Parathyroid adenoma (tissue), 2 donors: ENCODE results near the gene CNTD1.
A peak's percentile ranks its signal among the peaks of the same experiment; 100 is the strongest.
"Not testable (repeated sequence)": the region's sequence is repeated elsewhere in the genome, so short reads cannot be mapped to it uniquely, and the experiment has no call there.

Source experiments
- H2AFZ ChIP-seq: fragments of 300-600 bp; sonication (generic); one replicate; pipeline ENCODE4 v1.7.0; 2017; ENCODE audit warnings: antibody characterized with exemption, mild to moderate bottlenecking
- H3K27ac ChIP-seq: fragments of 300-600 bp; sonication (generic); one replicate; pipeline ENCODE4 v1.7.0; 2017
- H3K27me3 ChIP-seq: fragments of 300-600 bp; sonication (generic); one replicate; pipeline ENCODE4 v1.7.0; 2017; ENCODE audit warnings: low read length; ENCODE audit not compliant: control insufficient read depth, insufficient read depth
- H3K36me3 ChIP-seq: fragments of 300-600 bp; sonication (generic); one replicate; pipeline ENCODE4 v1.7.0; 2017; ENCODE audit warnings: low read length; ENCODE audit not compliant: control insufficient read depth, insufficient read depth
- H3K4me1 ChIP-seq: fragments of 300-600 bp; sonication (generic); one replicate; pipeline ENCODE4 v1.7.0; 2017; ENCODE audit warnings: control low read depth
- H3K4me2 ChIP-seq: fragments of 300-600 bp; sonication (generic); one replicate; pipeline ENCODE4 v1.7.0; 2017; ENCODE audit warnings: low read length
- H3K4me3 ChIP-seq: fragments of 300-600 bp; sonication (generic); one replicate; pipeline ENCODE4 v1.7.0; 2017; ENCODE audit warnings: low read depth, low read length
- H3K79me2 ChIP-seq: fragments of 300-600 bp; sonication (generic); one replicate; pipeline ENCODE4 v1.7.0; 2017; ENCODE audit warnings: control low read depth
- H3K9ac ChIP-seq: fragments of 300-600 bp; sonication (generic); one replicate; pipeline ENCODE4 v1.7.0; 2017; ENCODE audit warnings: mild to moderate bottlenecking
- H3K9me3 ChIP-seq: fragments of 300-600 bp; sonication (generic); one replicate; pipeline ENCODE4 v1.7.0; 2017; ENCODE audit warnings: low read length; ENCODE audit not compliant: control insufficient read depth
- TF ChIP-seq, protein P1 (sequence below): fragments of 300-600 bp; sonication (generic); IDR thresholded peaks from one replicate; pipeline ENCODE4 v1.7.0; 2017; ENCODE audit warnings: antibody characterized with exemption, mild to moderate bottlenecking
- donor health status: primary hyperparathyroidism.

Gene CNTD1

DNA sequence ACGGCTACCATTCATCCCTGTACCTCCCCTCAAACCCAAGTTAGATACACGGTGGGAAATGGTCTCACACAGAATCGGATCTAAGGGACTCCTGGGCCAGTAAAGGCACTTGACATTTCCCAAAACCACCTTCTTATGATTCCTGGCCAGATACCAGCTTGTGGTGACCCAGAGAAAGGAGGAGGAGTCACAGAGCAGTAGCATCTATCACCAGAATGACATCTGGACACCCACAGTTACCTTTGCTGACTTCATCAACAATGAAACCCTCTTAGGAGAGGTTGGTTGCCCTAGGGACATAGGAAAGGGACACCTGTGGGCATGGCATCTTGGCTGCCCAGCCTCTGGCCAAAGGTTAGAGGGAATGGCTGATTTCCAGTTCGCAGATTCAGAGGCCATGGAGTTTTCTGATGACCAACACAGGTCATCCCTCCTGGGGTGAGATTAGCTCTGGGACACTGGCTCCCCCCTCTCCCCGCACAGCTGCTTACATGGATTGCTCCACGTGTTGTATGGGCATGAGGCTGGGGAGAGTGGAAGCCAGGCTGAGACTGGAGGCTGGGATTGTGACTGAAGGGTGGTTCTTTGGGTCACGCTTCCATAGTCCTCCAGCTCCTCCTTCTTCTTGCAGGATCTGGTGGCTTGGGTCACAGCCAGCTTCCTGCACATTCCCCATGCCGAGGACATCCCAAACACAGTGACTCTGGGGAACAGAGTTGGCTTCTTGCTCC is 51.0 kb downstream of the CNTD1 start:
- Histone ChIP-seq H3K4me1 (no peaks in the 10 kb centered on the region), H3K9ac (no peak overlapping the region)
- TF ChIP-seq, protein P1, sequence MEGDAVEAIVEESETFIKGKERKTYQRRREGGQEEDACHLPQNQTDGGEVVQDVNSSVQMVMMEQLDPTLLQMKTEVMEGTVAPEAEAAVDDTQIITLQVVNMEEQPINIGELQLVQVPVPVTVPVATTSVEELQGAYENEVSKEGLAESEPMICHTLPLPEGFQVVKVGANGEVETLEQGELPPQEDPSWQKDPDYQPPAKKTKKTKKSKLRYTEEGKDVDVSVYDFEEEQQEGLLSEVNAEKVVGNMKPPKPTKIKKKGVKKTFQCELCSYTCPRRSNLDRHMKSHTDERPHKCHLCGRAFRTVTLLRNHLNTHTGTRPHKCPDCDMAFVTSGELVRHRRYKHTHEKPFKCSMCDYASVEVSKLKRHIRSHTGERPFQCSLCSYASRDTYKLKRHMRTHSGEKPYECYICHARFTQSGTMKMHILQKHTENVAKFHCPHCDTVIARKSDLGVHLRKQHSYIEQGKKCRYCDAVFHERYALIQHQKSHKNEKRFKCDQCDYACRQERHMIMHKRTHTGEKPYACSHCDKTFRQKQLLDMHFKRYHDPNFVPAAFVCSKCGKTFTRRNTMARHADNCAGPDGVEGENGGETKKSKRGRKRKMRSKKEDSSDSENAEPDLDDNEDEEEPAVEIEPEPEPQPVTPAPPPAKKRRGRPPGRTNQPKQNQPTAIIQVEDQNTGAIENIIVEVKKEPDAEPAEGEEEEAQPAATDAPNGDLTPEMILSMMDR, result no peak

DNA sequence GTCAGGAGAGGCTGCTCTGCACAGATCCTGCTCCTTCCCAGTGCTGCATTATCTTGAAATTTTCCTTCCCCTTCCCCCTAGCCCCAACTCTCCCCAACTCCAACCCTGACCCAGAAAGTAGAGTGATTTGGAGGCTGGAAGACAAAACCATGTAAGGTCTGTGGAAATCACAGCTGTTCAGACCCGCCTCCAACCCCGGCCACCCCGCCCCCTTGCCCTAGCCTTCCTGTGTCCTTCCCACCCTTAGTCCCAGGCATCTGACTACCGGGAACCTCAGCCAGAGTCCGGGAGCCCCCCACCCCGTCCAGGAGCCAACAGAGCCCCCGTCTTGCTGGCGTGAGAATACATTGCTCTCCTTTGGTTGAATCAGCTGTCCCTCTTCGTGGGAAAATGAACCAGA is 52.3 kb downstream of the CNTD1 start, which contains the start of gene AOC3:
Gene AOC3 (plus strand): TSS at position 246 of the 400 bp plus-strand sequence. CDS start 145 bp downstream, at position 391.
- H3K27me3 ChIP-seq, result no peaks in the 10 kb centered on the region
- peak within 1 kb of the TSS; percentile 47 for H3K27ac ChIP-seq
- H3K9ac ChIP-seq, result no peak within 1 kb of the TSS
- TF ChIP-seq, protein P1, result no peak
- no peaks in the 10 kb centered on the region for H3K36me3 ChIP-seq
- H3K79me2 ChIP-seq, result no peaks in the 10 kb centered on the region
- H3K9me3 ChIP-seq, result no peaks in the 10 kb centered on the region
- no peaks in the 10 kb centered on the region for H3K4me1 ChIP-seq
- no peak within 1 kb of the TSS for H2AFZ ChIP-seq
- H3K4me3 ChIP-seq, result peak within 1 kb of the TSS; percentile 22
- no peak within 1 kb of the TSS for H3K4me2 ChIP-seq

More for the DNA sequence above, 51.0 kb downstream of the CNTD1 start:
- Histone ChIP-seq H3K36me3 (no peaks in the 10 kb centered on the region), H3K4me3 (no peak overlapping the region), H3K27ac (no peak overlapping the region), H3K27me3 (no peaks in the 10 kb centered on the region), H3K9me3 (no peaks in the 10 kb centered on the region), H3K4me2 (no peak overlapping the region), H2AFZ (no peak overlapping the region), H3K79me2 (no peaks in the 10 kb centered on the region)

DNA sequence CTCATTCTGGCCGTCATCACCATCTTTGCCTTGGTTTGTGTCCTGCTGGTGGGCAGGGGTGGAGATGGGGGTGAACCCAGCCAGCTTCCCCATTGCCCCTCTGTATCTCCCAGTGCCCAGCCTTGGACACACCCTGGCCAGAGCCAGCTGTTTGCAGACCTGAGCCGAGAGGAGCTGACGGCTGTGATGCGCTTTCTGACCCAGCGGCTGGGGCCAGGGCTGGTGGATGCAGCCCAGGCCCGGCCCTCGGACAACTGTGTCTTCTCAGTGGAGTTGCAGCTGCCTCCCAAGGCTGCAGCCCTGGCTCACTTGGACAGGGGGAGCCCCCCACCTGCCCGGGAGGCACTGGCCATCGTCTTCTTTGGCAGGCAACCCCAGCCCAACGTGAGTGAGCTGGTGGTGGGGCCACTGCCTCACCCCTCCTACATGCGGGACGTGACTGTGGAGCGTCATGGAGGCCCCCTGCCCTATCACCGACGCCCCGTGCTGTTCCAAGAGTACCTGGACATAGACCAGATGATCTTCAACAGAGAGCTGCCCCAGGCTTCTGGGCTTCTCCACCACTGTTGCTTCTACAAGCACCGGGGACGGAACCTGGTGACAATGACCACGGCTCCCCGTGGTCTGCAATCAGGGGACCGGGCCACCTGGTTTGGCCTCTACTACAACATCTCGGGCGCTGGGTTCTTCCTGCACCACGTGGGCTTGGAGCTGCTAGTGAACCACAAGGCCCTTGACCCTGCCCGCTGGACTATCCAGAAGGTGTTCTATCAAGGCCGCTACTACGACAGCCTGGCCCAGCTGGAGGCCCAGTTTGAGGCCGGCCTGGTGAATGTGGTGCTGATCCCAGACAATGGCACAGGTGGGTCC is 52.9 kb downstream of the CNTD1 start:
- H3K9me3 ChIP-seq, H3K4me1 ChIP-seq, H3K9ac ChIP-seq, H3K27me3 ChIP-seq, H3K36me3 ChIP-seq, H3K4me2 ChIP-seq, H3K79me2 ChIP-seq, H2AFZ ChIP-seq: not testable (repeated sequence)
- H3K27ac ChIP-seq, result peak overlapping the region; percentile 47
- H3K4me3 ChIP-seq, result peak overlapping the region; percentile 22

DNA sequence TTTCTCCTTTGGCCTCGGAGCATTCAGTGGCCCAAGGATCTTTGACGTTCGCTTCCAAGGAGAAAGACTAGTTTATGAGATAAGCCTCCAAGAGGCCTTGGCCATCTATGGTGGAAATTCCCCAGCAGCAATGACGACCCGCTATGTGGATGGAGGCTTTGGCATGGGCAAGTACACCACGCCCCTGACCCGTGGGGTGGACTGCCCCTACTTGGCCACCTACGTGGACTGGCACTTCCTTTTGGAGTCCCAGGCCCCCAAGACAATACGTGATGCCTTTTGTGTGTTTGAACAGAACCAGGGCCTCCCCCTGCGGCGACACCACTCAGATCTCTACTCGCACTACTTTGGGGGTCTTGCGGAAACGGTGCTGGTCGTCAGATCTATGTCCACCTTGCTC is 53.7 kb downstream of the CNTD1 start:
- H2AFZ ChIP-seq, result no peak overlapping the region
- H3K4me3 ChIP-seq, result peak overlapping the region; percentile 25
- no peaks in the 10 kb centered on the region for H3K27me3 ChIP-seq
- H3K79me2 ChIP-seq, result no peaks in the 10 kb centered on the region
- no peak overlapping the region for H3K4me2 ChIP-seq
- TF ChIP-seq, protein P1, result no peak
- H3K9ac ChIP-seq, result no peak overlapping the region
- H3K27ac ChIP-seq, result peak overlapping the region; percentile 32
- H3K4me1 ChIP-seq, result no peaks in the 10 kb centered on the region
- H3K9me3 ChIP-seq, result no peaks in the 10 kb centered on the region
- H3K36me3 ChIP-seq, result no peaks in the 10 kb centered on the region

DNA sequence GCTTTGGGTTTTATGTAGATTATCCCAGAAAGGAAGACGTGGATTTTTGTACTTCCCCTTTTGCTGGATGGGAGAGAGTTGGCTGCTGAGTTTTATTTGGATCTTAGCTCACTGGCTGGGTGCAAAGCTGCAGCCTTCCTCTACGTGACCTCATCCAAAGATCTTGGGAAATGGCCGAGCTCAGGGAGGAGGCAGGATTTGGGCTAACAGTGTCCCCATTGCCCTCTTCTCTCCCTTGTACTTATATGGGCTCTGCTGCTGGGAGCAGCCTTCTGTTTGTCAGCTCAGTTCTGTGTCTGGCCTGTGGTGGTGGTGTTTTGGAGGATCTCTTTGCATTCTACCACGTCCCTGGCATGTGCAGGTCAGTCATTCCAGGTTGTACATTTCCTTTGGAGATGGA is 54.3 kb downstream of the CNTD1 start:
- TF ChIP-seq, protein P1, result no peak
- H3K4me3 ChIP-seq, result peak overlapping the region; percentile 25
- H3K9ac ChIP-seq, result no peak overlapping the region
- H3K4me2 ChIP-seq, result peak overlapping the region; percentile 7
- H3K4me1 ChIP-seq, result no peaks in the 10 kb centered on the region
- H3K9me3 ChIP-seq, result no peaks in the 10 kb centered on the region
- H3K27me3 ChIP-seq, result no peaks in the 10 kb centered on the region
- H2AFZ ChIP-seq, result no peak overlapping the region
- no peak overlapping the region for H3K27ac ChIP-seq
- no peaks in the 10 kb centered on the region for H3K79me2 ChIP-seq
- H3K36me3 ChIP-seq, result no peaks in the 10 kb centered on the region
